Upper lobe of right lung (tissue), 1 donor: ENCODE results near the gene SLC2A3. TPM values are rescaled to one million over a fixed set of nuclear protein-coding genes. Genes with fewer than 3 reads are reported as not detected.
"Not testable (repeated sequence)": the region's sequence is repeated elsewhere in the genome, so short reads cannot be mapped to it uniquely, and the experiment has no call there.

Experiments
- ATAC-seq: fragments of 200-7000 bp; cut with Tn5 transposase; one replicate; pipeline ENCODE4 v1.9.1; 2020; ENCODE audit warnings: mild to moderate bottlenecking, moderate library complexity
- DNase-seq: peaks from one replicate; pipeline ENCODE4 v3.0.0-alpha.2; 2020
- H3K27ac ChIP-seq: fragments of 200-600 bp; one replicate; pipeline ENCODE4 v1.8.0; 2022
- H3K27me3 ChIP-seq: fragments of 200-600 bp; one replicate; pipeline ENCODE4 v1.8.0; 2022; ENCODE audit warnings: mild to moderate bottlenecking
- H3K36me3 ChIP-seq: fragments of 200-600 bp; one replicate; pipeline ENCODE4 v1.8.0; 2022
- H3K4me1 ChIP-seq: fragments of 200-600 bp; one replicate; pipeline ENCODE4 v1.8.0; 2022
- H3K4me3 ChIP-seq: fragments of 200-600 bp; one replicate; pipeline ENCODE4 v1.8.0; 2022; ENCODE audit warnings: mild to moderate bottlenecking
- H3K9me3 ChIP-seq: fragments of 200-600 bp; one replicate; pipeline ENCODE4 v1.8.0; 2022
- intact Hi-C: fragments of 100-400 bp; cut with DNase I; formaldehyde crosslinking; loops from one replicate; pipeline ENCODE4 v1.11.0; 2022
- total RNA-seq: library from RNA; stranded (reverse); fragmentation: NEBNext Ultra II Directional; extraction: Animal tissue kit (Norgen Biotek cat#: 25700); gene quantifications from one replicate; pipeline ENCODE4 v1.2.1, GENCODE V29; 2021
- TF ChIP-seq, protein P1 (sequence below): fragments of 200-600 bp; IDR thresholded peaks from one replicate; pipeline ENCODE4 v1.8.0; 2022; ENCODE audit warnings: antibody characterized with exemption
- donor health status: DM: no; HTN: yes; CAD: no; lungs with severe emphysema.

SLC2A3 gene
- total RNA-seq, 1 donor from 2014 or later, result 153 TPM

DNA sequence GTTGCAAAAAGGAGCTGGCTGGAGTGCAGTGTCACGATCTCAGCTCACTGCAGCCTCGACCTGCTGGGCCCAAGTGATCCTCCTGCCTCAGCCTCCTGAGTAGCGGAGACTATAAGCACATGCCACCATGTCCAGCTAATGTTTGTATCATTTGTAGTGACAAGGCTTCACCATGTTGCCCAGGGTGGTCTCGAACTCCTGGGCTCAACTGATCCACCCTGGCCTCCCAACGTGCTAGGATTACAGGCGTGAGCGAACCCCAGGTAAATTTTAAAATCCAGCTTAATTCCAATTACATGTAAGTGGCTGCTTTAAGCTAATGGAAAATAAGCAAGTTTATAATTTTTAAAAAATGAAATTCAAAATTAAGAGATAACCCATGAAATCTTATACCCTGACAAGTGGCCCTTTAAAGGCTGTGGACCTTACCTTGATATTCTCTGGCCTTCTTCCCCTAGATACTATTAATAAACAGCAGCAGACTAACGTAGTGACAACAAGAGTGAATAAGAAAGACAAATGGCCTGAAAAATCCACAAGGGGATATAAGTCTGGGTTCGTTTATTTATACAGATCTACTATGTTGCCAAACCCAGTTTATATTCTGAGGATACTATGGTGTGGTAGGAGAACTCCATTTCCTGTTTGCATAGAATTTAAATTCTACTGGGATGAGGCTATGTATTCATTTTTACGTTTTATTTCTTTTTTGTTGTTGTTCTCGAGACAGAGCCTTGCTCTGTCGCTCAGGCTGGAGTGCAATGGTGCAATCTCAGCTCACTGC lies 25.6 kb upstream of the SLC2A3 start:
- Histone ChIP-seq H3K27ac (peak overlapping the region; percentile 70), H3K36me3 (no peaks in the 10 kb centered on the region), H3K9me3 (no peaks in the 10 kb centered on the region), H3K27me3 (no peaks in the 10 kb centered on the region), H3K4me3 (peak overlapping the region; percentile 56), H3K4me1 (peaks cover 11% of the 10 kb centered on the region)
- ATAC-seq (no peak), DNase-seq (no peak)
- TF ChIP-seq, protein P1, sequence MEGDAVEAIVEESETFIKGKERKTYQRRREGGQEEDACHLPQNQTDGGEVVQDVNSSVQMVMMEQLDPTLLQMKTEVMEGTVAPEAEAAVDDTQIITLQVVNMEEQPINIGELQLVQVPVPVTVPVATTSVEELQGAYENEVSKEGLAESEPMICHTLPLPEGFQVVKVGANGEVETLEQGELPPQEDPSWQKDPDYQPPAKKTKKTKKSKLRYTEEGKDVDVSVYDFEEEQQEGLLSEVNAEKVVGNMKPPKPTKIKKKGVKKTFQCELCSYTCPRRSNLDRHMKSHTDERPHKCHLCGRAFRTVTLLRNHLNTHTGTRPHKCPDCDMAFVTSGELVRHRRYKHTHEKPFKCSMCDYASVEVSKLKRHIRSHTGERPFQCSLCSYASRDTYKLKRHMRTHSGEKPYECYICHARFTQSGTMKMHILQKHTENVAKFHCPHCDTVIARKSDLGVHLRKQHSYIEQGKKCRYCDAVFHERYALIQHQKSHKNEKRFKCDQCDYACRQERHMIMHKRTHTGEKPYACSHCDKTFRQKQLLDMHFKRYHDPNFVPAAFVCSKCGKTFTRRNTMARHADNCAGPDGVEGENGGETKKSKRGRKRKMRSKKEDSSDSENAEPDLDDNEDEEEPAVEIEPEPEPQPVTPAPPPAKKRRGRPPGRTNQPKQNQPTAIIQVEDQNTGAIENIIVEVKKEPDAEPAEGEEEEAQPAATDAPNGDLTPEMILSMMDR, result no peak
- intact Hi-C loops, result no loop called here

DNA sequence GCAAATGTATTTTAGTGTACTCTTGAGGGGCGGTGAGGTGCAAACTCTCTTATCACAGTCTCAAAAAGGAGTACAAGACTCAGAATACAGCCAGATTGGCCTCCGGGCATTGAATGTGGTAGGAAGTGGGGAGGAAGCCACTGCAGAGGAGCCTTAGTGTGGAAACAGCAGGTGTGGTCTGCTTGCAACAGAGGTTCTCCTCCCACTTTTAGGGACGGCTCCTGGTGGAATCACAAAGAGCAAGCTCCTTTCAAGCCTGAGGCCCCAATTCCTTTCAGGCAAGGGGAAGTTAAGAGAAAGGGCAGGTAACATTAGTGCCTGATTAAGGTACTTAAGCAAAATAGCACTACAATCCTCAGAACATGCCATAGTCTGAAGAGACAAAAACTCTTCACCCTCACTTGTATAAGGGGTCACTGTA lies 23.7 kb upstream of the SLC2A3 start:
- TF ChIP-seq, protein P1, result no peak
- DNase-seq (no peak), ATAC-seq (peak; percentile 82)
- H3K4me3 ChIP-seq, result peak overlapping the region; percentile 56
- H3K36me3 ChIP-seq, result no peaks in the 10 kb centered on the region
- H3K27ac ChIP-seq, result peak overlapping the region; percentile 70
- no peaks in the 10 kb centered on the region for H3K27me3 ChIP-seq
- intact Hi-C loops, result no loop called here
- H3K9me3 ChIP-seq, result no peaks in the 10 kb centered on the region
- H3K4me1 ChIP-seq, result peaks cover 11% of the 10 kb centered on the region

DNA sequence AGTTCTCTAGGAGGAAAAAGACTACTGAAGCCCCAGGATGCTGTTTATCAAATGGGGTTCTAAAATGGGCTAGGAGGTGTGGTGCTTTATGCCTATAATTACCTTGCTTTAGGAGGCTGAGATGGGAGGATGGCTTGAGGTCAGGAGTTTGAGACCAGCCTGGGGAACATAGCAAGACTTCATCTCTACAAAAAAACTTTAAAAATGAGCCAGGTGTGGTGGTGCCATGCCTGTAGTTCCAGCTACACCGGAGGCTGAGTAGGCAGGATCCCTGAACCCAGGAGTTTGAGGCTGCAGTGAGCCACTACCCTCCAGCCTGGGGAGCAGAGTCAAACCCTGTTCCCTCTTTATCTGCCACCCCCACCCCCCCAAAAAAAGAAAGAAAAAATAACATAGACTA lies 23.3 kb upstream of the SLC2A3 start:
- Histone ChIP-seq H3K27me3 (no peaks in the 10 kb centered on the region), H3K4me1 (peaks cover 11% of the 10 kb centered on the region), H3K9me3 (no peaks in the 10 kb centered on the region), H3K27ac (peak overlapping the region; percentile 70), H3K36me3 (no peaks in the 10 kb centered on the region), H3K4me3 (no peak overlapping the region)
- DNase-seq (no peak), ATAC-seq (no peak)
- TF ChIP-seq, protein P1, result no peak
- intact Hi-C loops, result no loop called here

DNA sequence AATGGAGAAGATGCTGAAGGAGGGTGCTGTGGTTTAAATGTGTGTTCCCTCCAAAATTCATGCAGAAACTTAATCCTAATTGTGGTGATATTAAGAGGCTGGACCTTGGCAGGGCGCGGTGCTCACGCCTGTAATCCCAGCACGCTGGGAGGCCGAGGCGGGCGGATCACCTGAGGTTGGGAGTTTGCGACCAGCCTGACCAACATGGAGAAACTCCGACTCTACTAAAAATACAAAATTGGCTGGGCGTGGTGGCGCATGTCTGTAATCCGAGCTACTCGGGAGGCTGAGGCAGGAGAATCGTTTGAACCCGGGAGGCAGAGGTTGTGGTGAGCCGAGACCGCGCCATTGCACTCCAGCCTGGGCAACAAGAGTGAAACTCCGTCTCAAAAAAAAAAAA lies 18.9 kb upstream of the SLC2A3 start:
- DNase-seq, ATAC-seq, H3K27me3 ChIP-seq, intact Hi-C loops, H3K36me3 ChIP-seq, H3K27ac ChIP-seq, H3K4me1 ChIP-seq, H3K4me3 ChIP-seq, H3K9me3 ChIP-seq: not testable (repeated sequence)

DNA sequence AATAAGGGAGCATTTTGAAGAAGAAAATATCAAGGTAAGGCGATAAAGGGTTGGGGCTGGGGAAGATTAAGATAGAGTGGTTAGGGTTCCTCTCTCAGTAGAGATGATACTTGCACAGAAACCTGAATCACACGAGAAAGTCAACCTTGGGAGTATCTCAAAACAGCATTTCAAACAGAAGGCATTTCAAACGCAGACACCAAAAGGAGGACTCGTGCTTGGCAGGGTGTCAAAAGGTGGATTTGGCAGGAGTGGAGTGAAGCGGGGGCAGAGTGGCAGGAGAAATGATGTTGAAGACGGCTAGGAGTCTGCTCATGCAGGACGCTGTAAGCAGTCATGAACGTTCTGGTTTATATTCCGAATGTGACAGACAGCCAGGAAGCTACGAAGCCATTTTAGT lies 18.4 kb upstream of the SLC2A3 start:
- H3K27me3 ChIP-seq, H3K36me3 ChIP-seq, H3K9me3 ChIP-seq, DNase-seq, intact Hi-C loops, H3K4me1 ChIP-seq, H3K27ac ChIP-seq, H3K4me3 ChIP-seq, ATAC-seq: not testable (repeated sequence)

DNA sequence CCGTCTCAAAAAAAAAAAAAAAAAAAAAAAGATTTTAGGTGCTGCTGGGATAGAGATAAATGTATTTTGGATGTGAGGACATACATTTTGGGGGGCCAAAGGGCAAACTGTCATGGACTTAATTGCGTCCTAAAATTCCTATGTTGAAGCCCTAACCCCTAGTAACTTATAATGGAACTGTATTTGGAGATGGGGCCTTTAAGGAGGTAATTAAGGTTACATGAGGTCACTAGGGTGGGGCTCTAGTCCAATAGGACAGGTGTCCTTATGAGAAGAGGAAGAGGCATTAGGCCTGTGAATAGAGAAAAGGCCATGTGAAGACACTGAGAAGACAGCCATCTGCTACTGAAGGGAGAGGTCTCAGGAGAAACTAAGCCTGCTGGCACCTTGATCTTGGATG lies 17.9 kb upstream of the SLC2A3 start:
- H3K4me1 ChIP-seq, DNase-seq, intact Hi-C loops, H3K27me3 ChIP-seq, H3K4me3 ChIP-seq, H3K36me3 ChIP-seq, H3K27ac ChIP-seq, H3K9me3 ChIP-seq, ATAC-seq: not testable (repeated sequence)

DNA sequence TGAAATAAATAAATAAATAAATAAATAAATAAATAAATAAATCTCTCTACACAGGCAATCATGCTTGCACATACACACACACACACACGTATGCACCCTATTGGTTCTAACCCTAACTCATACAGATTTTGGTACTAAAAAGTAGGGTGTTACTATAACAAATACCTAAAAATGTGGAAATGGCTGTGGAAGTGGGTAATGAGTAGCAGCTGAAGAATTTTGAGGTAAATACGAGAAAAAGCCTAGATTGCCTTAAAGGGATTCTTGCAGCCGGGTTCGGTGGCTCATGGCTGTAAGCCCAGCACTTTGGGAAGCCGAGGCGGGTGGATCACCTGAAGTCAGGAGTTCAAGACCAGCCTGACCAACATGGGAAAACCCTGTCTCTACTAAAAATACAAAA lies 15.7 kb upstream of the SLC2A3 start:
- Histone ChIP-seq H3K36me3 (no peaks in the 10 kb centered on the region), H3K27ac (no peak overlapping the region), H3K4me1 (no peaks in the 10 kb centered on the region), H3K27me3 (no peaks in the 10 kb centered on the region), H3K4me3 (no peak overlapping the region), H3K9me3 (no peaks in the 10 kb centered on the region)
- DNase-seq (no peak), ATAC-seq (no peak)
- intact Hi-C loops, result no loop called here
- TF ChIP-seq, protein P1, result no peak

DNA sequence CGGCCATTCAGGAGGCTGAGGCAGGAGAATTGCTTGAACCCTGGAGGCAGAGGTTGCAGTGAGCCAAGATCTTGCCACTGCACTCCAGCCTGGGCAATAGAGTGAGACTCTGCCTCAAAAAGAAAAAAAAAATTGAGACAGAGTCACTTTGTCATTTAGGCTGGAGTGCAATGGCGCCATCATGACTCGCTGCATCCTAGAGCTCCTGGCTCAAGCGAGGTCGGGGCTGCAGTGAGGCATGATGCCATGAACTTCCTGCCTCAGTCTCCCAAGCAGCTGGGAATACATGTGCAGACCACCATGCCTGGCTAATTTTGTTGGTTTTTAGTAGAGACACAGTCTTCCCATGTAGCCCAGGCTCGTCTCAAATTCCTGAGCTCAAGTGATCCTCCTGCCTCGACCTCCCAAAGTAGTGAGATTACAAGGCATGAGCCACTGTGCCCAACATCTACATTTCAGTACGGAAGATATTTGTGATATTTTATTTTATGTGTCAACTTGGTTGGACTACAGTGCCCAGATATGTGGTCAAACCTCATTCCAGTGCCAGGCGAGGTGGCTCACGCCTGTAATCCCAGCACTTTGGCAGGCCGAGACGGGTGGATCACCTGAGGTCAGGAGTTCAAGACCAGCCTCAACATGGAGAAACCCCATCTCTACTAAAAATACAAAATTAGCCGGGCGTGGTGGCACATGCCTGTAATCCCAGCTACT lies 14.4 kb upstream of the SLC2A3 start:
- H3K4me1 ChIP-seq, DNase-seq, ATAC-seq, H3K36me3 ChIP-seq, H3K27ac ChIP-seq, H3K9me3 ChIP-seq, intact Hi-C loops, H3K27me3 ChIP-seq, H3K4me3 ChIP-seq: not testable (repeated sequence)
